Cardiac fibroblast (primary cell): ENCODE results near the gene ZNF423.

Experiments
- DNase-seq, 2 donors: peaks; one replicate each; pipeline versions ENCODE4 v3.0.0 to v3.0.0-alpha.2; 2010; ENCODE audit warnings: low read depth in 2 of 2
- H3K4me3 ChIP-seq, 2 donors: replicated peaks in 1 of 2; 1 replicate in 1 of 2; 2 replicates in 1 of 2; pipeline ENCODE4 v1.5.1; 2011; ENCODE audit warnings: low read depth in 2 of 2, low read length in 2 of 2, mild to moderate bottlenecking in 2 of 2, moderate library complexity in 1 of 2
- CTCF ChIP-seq: IDR thresholded peaks from one replicate; pipeline ENCODE4 v1.5.1; 2011; ENCODE audit warnings: low read depth, mild to moderate bottlenecking, low read length, inconsistent platforms

ZNF423 gene

GRCh38 chr16:49635591-49636581, 220.0 kb downstream of the ZNF423 start:
- no peak for TF ChIP-seq CTCF
- no peak for DNase-seq

GRCh38 chr16:49635009-49635350, 220.9 kb downstream of the ZNF423 start:
- DNase-seq: no peak
- H3K4me3 ChIP-seq: no peak overlapping the region
- TF ChIP-seq CTCF: no peak

More at GRCh38 chr16:49635591-49636581, 220.0 kb downstream of the ZNF423 start:
- H3K4me3 ChIP-seq: no peak overlapping the region

- TF ChIP-seq CTCF: no peak
- H3K4me3 ChIP-seq: no peak overlapping the region
- DNase-seq: no peak
These were observed 221.5 kb downstream of the ZNF423 start for GRCh38 chr16:49634235-49635008.

GRCh38 chr16:49632795-49633184, 223.1 kb downstream of the ZNF423 start:
- TF ChIP-seq CTCF: no peak
- H3K4me3 ChIP-seq: no peak overlapping the region
- no peak for DNase-seq

- no peak for TF ChIP-seq CTCF
- DNase-seq: no peak
- no peak overlapping the region for H3K4me3 ChIP-seq
These were observed 223.7 kb downstream of the ZNF423 start for GRCh38 chr16:49632086-49632794.

- DNase-seq: peak; percentile 54 to 75
- no peak for TF ChIP-seq CTCF
- no peak overlapping the region for H3K4me3 ChIP-seq
These were observed 224.5 kb downstream of the ZNF423 start for GRCh38 chr16:49631187-49632041.
